SK-N-SH (cell line): ENCODE data around the gene AQP1. TPM values are rescaled to one million over a fixed set of nuclear protein-coding genes. Genes with fewer than 3 reads are reported as not detected.

ENCODE experiments used
- CTCF ChIA-PET: fragments of 300-600, 350-600 bp; formaldehyde crosslinking; extraction: SDS; loops from one replicate; lab custom pipeline; 2021; lab: Yijun Ruan, JAX
- POLR2A ChIA-PET: fragments of 350-600 bp; sonication (Branson Sonifier 250); formaldehyde crosslinking; extraction: SDS; loops from one replicate; lab custom pipeline; 2020; ENCODE audit warnings: antibody characterized with exemption, inconsistent platforms; lab: Yijun Ruan, JAX
- DNase-seq: peaks from one replicate; pipeline ENCODE4 v3.0.0; 2012
- H2AFZ ChIP-seq: fragments of 200-600 bp; sonication (generic); 2 replicates; pipeline ENCODE4 v1.8.1; 2016; ENCODE audit warnings: antibody characterized with exemption, mild to moderate bottlenecking, low read depth
- H3F3A ChIP-seq: fragments of 200-600 bp; sonication (generic); replicated peaks from 2 replicates; pipeline ENCODE3; 2016; ENCODE audit warnings: antibody characterized with exemption, mild to moderate bottlenecking; ENCODE audit not compliant: insufficient read depth
- H3K27ac ChIP-seq, 2 experiments: fragments of 200-500 bp in 1 of 2; fragments of 200-600 bp in 1 of 2; sonication (Bioruptor generic) in 1 of 2; sonication (generic), shearing (Covaris generic) in 1 of 2; 2 replicates each; pipeline versions ENCODE4 v1.5.1 to v1.6.1; 2014 to 2016; ENCODE audit warnings: low read depth in 2 of 2, inconsistent platforms in 1 of 2, low read length in 1 of 2, mild to moderate bottlenecking in 1 of 2, mixed read lengths in 1 of 2
- H3K27me3 ChIP-seq: fragments of 200-600 bp; sonication (generic), shearing (Covaris generic); 2 replicates; pipeline ENCODE4 v1.6.1; 2016; ENCODE audit warnings: mixed run types; ENCODE audit not compliant: insufficient read depth
- H3K36me3 ChIP-seq, 2 experiments: fragments of 200-500 bp in 1 of 2; fragments of 200-600 bp in 1 of 2; sonication (Bioruptor generic) in 1 of 2; sonication (generic) in 1 of 2; replicated peaks in 1 of 2; 2 replicates each; pipeline versions ENCODE3 to v1.5.1; 2014 to 2016; ENCODE audit warnings: low read length in 1 of 2, mild to moderate bottlenecking in 1 of 2; ENCODE audit not compliant: insufficient read depth in 2 of 2, control insufficient read depth in 1 of 2
- H3K4me1 ChIP-seq, 2 experiments: fragments of 200-500 bp in 1 of 2; fragments of 200-600 bp in 1 of 2; sonication (Bioruptor generic) in 1 of 2; sonication (generic), shearing (Covaris generic) in 1 of 2; 2 replicates each; pipeline versions ENCODE4 v1.5.1 to v1.6.1; 2014 to 2016; ENCODE audit warnings: low read depth in 1 of 2, low read length in 1 of 2, mixed run types in 1 of 2; ENCODE audit not compliant: insufficient read depth in 2 of 2, control insufficient read depth in 1 of 2
- H3K4me2 ChIP-seq: fragments of 200-600 bp; sonication (generic), shearing (Covaris generic); 2 replicates; pipeline ENCODE4 v1.6.1; 2017; ENCODE audit warnings: mixed run types
- H3K4me3 ChIP-seq, 2 experiments: fragments of 200-500 bp in 1 of 2; fragments of 200-600 bp in 1 of 2; sonication (Bioruptor generic) in 1 of 2; sonication (generic), shearing (Covaris generic) in 1 of 2; 2 replicates each; pipeline versions ENCODE4 v1.5.1 to v1.8.1; 2014 to 2016; ENCODE audit warnings: low read depth in 2 of 2, inconsistent platforms in 1 of 2, low read length in 1 of 2, mild to moderate bottlenecking in 1 of 2, mixed read lengths in 1 of 2, moderate library complexity in 1 of 2
- H3K79me2 ChIP-seq: fragments of 200-600 bp; sonication (generic); 2 replicates; pipeline ENCODE4 v1.8.1; 2017; ENCODE audit warnings: mild to moderate bottlenecking; ENCODE audit not compliant: insufficient read depth
- H3K9ac ChIP-seq: fragments of 200-600 bp; sonication (generic); 2 replicates; pipeline ENCODE4 v1.6.1; 2017; ENCODE audit warnings: mixed run types
- H3K9me2 ChIP-seq: fragments of 200-600 bp; sonication (generic); 2 replicates; pipeline ENCODE4 v1.6.1; 2017; ENCODE audit warnings: mixed run types
- H3K9me3 ChIP-seq: fragments of 200-600 bp; sonication (generic); 2 replicates; pipeline ENCODE4 v1.6.1; 2017; ENCODE audit warnings: mixed run types, mild to moderate bottlenecking, moderate library complexity
- H4K20me1 ChIP-seq: fragments of 200-600 bp; sonication (generic); 2 replicates; pipeline ENCODE4 v1.6.1; 2017; ENCODE audit warnings: mild to moderate bottlenecking, mixed run types; ENCODE audit not compliant: insufficient read depth
- CTCF ChIP-seq: fragments of 200-600 bp; sonication (generic); IDR thresholded peaks from 2 replicates; pipeline ENCODE4 v1.6.1; 2017; ENCODE audit warnings: antibody characterized with exemption, mild to moderate bottlenecking, moderate library complexity
- EZH2phosphoT487 ChIP-seq: fragments of 200-600 bp; sonication (generic); IDR thresholded peaks from 2 replicates; pipeline ENCODE4 v1.6.1; 2017; ENCODE audit warnings: low read depth, mixed run types, mild to moderate bottlenecking, antibody characterized with exemption, moderate library complexity, borderline replicate concordance
- FOXJ3 ChIP-seq: sonication (generic); formaldehyde crosslinking; IDR thresholded peaks from 2 replicates; pipeline ENCODE4 v1.5.1; 2020; ENCODE audit warnings: mild to moderate bottlenecking, missing genetic modification reagents
- GABPA ChIP-seq: IDR thresholded peaks from 2 replicates; pipeline ENCODE4 v1.4.0; 2012; ENCODE audit warnings: low read depth, mild to moderate bottlenecking
- GATA2 ChIP-seq: sonication (generic); formaldehyde crosslinking; IDR thresholded peaks from 2 replicates; pipeline ENCODE4 v1.5.0; 2020; ENCODE audit warnings: mild to moderate bottlenecking, missing genetic modification reagents
- NFIC ChIP-seq: IDR thresholded peaks from 2 replicates; pipeline ENCODE4 v1.4.0; 2012; ENCODE audit warnings: borderline replicate concordance
- RAD21 ChIP-seq: IDR thresholded peaks from 2 replicates; pipeline ENCODE4 v1.6.1; 2012; ENCODE audit warnings: mild to moderate bottlenecking, low read length
- SMC3 ChIP-seq: IDR thresholded peaks from 2 replicates; pipeline ENCODE4 v1.6.1; 2012; ENCODE audit warnings: low read depth, low read length, improper control_type of control experiment
- TCF12 ChIP-seq: IDR thresholded peaks from 2 replicates; pipeline ENCODE4 v1.4.0; 2012
- WGBS: methylation state at CpG from one replicate; pipeline ENCODE4 v1.1.6; 2017; ENCODE audit warnings: low lambda C conversion rate; 5-methylcytosine and 5-hydroxymethylcytosine counted together
- polyA plus RNA-seq, 3 experiments: library from polyadenylated mRNA; depleted of rRNA; stranded (reverse); fragments of >200 nt; gene quantifications; 2 replicates each; pipeline ENCODE4 v1.2.3, GENCODE V29; 2012
- TF ChIP-seq, protein P1 (sequence below): IDR thresholded peaks from 2 replicates; pipeline ENCODE4 v1.4.0; 2012; ENCODE audit warnings: low read depth, borderline replicate concordance

The AQP1 gene
- polyA plus RNA-seq, 1 of the 3 experiments (the other 2 are of a cell fraction): 1.7 TPM

- no peaks in the 10 kb centered on the region for H3K9me3 ChIP-seq
- peak; percentile 10 for DNase-seq
Observed at GRCh38 chr7:30973791-30974604, 62.3 kb downstream of the AQP1 start.

DNA sequence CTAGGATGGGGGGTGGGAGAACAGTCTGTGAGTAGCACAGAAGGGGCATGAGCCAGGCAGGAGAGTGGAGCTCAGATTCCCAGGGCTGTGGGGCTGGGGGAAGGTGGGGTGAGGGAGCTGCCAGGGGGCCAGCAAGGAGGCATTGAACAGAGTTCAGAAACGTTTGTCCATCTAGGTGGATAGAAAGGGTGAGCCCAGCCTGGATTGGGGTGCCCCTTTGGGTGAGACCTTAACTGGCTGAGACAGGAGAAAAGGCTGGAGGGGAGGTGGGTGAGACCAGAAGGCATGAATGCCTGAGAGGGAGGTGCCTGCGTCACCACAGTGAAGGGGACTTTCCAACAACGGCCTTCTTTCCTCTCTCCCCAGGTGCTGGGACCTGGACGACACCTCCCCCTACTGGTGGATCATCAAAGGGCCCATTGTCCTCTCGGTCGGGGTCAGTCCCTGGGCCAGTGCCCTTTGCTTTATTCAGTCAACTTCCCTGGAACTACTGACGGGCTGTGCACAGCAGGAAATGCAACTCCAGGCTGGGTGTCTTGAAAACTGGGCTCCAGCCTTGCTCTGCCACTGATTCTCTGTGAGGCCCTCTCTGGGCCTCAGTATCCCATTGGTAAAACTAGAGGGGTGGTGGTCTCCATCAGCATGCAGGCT is 63.1 kb downstream of the AQP1 start:
- Histone ChIP-seq H3K4me1 (peaks cover 0 to 9% of the 10 kb centered on the region in 2 experiments; a peak in 1 of 4 replicates), H3K9me2 (no peaks in the 10 kb centered on the region), H4K20me1 (no peaks in the 10 kb centered on the region), H3K27ac (no peak overlapping the region), H3K36me3 (no peaks in the 10 kb centered on the region), H3K4me3 (no peak overlapping the region), H3K4me2 (no peak overlapping the region), H3K79me2 (no peaks in the 10 kb centered on the region), H3K9ac (no peak overlapping the region), H3F3A (no peaks in the 10 kb centered on the region), H3K9me3 (no peaks in the 10 kb centered on the region), H3K27me3 (peaks cover 34% of the 10 kb centered on the region; the same call in 1 of the 2 replicates), H2AFZ (no peak overlapping the region)
- TF ChIP-seq CTCF (peak; percentile 72), GABPA (no peak), RAD21 (peak; percentile 79), SMC3 (peak; percentile 73)
- peak; percentile 76 for DNase-seq
- POLR2A ChIA-PET: no interaction called here
- WGBS: 32% methylated on average over 7 of the region's 7 CpGs
- CTCF ChIA-PET: interaction anchor here (0.7 to 31.8 kb wide), 26 partner anchors 9 to 292 kb away, joined by 3 to 1191 read pairs (median 4); partner anchors contain the start of genes CRHR2 and GHRHR

More at GRCh38 chr7:30973791-30974604, 62.3 kb downstream of the AQP1 start:
- Histone ChIP-seq H3K27ac (no peak overlapping the region), H2AFZ (no peak overlapping the region), H3K36me3 (no peaks in the 10 kb centered on the region), H3K4me3 (no peak overlapping the region), H3K79me2 (no peaks in the 10 kb centered on the region), H3K9ac (no peak overlapping the region), H3K27me3 (peaks cover 28% of the 10 kb centered on the region; the same call in 1 of the 2 replicates), H3K4me2 (no peak overlapping the region), H3K4me1 (peaks cover 0 to 9% of the 10 kb centered on the region in 2 experiments; a peak in 1 of 4 replicates), H3F3A (no peaks in the 10 kb centered on the region), H4K20me1 (no peaks in the 10 kb centered on the region), H3K9me2 (no peaks in the 10 kb centered on the region)
- TF ChIP-seq FOXJ3 (CRISPR knock-in tag): no peak
- no peak for TF ChIP-seq NFIC
- TF ChIP-seq, protein P1, sequence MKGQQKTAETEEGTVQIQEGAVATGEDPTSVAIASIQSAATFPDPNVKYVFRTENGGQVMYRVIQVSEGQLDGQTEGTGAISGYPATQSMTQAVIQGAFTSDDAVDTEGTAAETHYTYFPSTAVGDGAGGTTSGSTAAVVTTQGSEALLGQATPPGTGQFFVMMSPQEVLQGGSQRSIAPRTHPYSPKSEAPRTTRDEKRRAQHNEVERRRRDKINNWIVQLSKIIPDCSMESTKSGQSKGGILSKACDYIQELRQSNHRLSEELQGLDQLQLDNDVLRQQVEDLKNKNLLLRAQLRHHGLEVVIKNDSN: no peak
- no peak for TF ChIP-seq EZH2phosphoT487
- no peak for TF ChIP-seq CTCF
- TF ChIP-seq TCF12: no peak
- TF ChIP-seq GATA2: no peak
- ChIA-PET POLR2A (no interaction called here), CTCF (interaction anchor here (0.7 to 31.8 kb wide), 21 partner anchors 8 to 291 kb away, joined by 3 to 1191 read pairs (median 6); partner anchors contain the start of genes CRHR2 and GHRHR)
- 77% methylated on average over 15 of the region's 18 CpGs for WGBS

Other genes with a start within 250 kb of the AQP1 start
- not detected in 2 replicates for gene CRHR2, start 229.4 kb upstream of the AQP1 start, polyA plus RNA-seq (2012; rRNA removed)
- not detected in 2 replicates for gene INMT, start 159.7 kb upstream of the AQP1 start, polyA plus RNA-seq (2012; rRNA removed)
- gene MINDY4, start 140.4 kb upstream of the AQP1 start, polyA plus RNA-seq (2012; rRNA removed): 1.8 TPM in 2 replicates
- gene GHRHR, start 52.1 kb downstream of the AQP1 start, polyA plus RNA-seq (2012; rRNA removed): not detected in 2 replicates
- 0.08 and 0.71 TPM in 2 replicates for gene ADCYAP1R1, start 140.5 kb downstream of the AQP1 start, polyA plus RNA-seq (2012; rRNA removed)